HEK293 (cell line): ENCODE data around the gene GRIK2.

Experiments
- ZNF324 ChIP-seq: fragments of 450-650 bp; formaldehyde crosslinking; IDR thresholded peaks from 2 replicates; pipeline ENCODE4 v1.5.1; 2016; ENCODE audit warnings: missing biosample characterization, missing genetic modification characterization
- TF ChIP-seq, protein P1 (sequence below): fragments of 450-650 bp; formaldehyde crosslinking; IDR thresholded peaks from 2 replicates; pipeline ENCODE4 v1.5.1; 2016; ENCODE audit warnings: missing biosample characterization, missing genetic modification characterization
- TF ChIP-seq, protein P2 (sequence below): fragments of 450-650 bp; formaldehyde crosslinking; IDR thresholded peaks from 2 replicates; pipeline ENCODE4 v1.5.1; 2016; ENCODE audit warnings: missing biosample characterization, missing genetic modification characterization
- TF ChIP-seq, protein P3 (sequence below): fragments of 450-650 bp; formaldehyde crosslinking; IDR thresholded peaks from 2 replicates; pipeline ENCODE4 v1.5.1; 2017; ENCODE audit warnings: missing biosample characterization, missing genetic modification characterization

DNA sequence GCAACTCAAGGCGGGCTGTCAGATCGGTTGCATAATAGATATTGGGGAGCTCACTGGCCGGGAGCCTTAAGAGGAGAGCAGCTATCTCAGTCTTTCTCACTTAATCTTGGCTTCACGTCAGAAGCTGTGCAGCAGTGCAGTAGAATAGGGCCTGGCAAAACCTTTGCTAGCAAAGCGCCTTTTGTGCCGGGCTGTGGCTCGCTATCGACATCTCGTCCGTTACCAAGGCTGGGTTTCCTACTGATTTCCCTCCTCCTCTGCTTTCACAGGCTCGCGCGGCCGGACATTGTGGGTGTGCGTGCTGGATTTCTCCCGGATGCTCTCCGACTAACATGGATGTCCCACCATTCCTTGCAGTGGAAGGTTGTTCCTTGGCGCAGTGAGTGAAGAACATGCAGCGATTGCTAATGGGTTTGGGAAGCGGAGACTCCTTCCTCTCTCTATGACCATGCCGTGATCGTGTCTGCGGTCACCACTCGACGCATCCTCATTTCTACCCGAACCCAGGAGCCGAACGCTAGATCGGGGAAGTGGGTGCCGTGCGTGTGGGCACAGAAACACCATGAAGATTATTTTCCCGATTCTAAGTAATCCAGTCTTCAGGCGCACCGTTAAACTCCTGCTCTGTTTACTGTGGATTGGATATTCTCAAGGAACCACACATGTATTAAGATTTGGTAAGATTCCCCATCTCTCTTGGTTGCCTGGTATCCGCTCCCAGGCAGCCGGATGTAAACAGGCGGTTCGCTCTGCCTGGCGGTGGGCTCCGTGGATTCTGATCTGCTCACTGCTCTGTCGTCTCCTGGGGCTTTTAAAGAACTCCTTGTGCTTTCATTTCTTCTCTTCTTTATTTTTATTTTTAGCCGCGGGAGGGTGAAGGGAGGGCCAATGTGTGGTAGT lies 5.5 kb downstream of the GRIK2 start:
- TF ChIP-seq, protein P1, sequence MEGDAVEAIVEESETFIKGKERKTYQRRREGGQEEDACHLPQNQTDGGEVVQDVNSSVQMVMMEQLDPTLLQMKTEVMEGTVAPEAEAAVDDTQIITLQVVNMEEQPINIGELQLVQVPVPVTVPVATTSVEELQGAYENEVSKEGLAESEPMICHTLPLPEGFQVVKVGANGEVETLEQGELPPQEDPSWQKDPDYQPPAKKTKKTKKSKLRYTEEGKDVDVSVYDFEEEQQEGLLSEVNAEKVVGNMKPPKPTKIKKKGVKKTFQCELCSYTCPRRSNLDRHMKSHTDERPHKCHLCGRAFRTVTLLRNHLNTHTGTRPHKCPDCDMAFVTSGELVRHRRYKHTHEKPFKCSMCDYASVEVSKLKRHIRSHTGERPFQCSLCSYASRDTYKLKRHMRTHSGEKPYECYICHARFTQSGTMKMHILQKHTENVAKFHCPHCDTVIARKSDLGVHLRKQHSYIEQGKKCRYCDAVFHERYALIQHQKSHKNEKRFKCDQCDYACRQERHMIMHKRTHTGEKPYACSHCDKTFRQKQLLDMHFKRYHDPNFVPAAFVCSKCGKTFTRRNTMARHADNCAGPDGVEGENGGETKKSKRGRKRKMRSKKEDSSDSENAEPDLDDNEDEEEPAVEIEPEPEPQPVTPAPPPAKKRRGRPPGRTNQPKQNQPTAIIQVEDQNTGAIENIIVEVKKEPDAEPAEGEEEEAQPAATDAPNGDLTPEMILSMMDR (tag by site-specific recombination), result no peak
- TF ChIP-seq, protein P2, sequence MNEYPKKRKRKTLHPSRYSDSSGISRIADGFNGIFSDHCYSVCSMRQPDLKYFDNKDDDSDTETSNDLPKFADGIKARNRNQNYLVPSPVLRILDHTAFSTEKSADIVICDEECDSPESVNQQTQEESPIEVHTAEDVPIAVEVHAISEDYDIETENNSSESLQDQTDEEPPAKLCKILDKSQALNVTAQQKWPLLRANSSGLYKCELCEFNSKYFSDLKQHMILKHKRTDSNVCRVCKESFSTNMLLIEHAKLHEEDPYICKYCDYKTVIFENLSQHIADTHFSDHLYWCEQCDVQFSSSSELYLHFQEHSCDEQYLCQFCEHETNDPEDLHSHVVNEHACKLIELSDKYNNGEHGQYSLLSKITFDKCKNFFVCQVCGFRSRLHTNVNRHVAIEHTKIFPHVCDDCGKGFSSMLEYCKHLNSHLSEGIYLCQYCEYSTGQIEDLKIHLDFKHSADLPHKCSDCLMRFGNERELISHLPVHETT (tag by site-specific recombination), result no peak
- TF ChIP-seq, protein P3, sequence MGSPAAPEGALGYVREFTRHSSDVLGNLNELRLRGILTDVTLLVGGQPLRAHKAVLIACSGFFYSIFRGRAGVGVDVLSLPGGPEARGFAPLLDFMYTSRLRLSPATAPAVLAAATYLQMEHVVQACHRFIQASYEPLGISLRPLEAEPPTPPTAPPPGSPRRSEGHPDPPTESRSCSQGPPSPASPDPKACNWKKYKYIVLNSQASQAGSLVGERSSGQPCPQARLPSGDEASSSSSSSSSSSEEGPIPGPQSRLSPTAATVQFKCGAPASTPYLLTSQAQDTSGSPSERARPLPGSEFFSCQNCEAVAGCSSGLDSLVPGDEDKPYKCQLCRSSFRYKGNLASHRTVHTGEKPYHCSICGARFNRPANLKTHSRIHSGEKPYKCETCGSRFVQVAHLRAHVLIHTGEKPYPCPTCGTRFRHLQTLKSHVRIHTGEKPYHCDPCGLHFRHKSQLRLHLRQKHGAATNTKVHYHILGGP (tag by site-specific recombination), result no peak
- TF ChIP-seq ZNF324 (tag by site-specific recombination), result no peak
